GM23338 (cell line): ENCODE data around the gene DNAJC1.

Experiments used
- CREB1 ChIP-seq: fragments of 250-450 bp; sonication (Bioruptor Pico); IDR thresholded peaks from 2 replicates; pipeline ENCODE4 v1.5.0; 2020; ENCODE audit warnings: low read depth, mild to moderate bottlenecking, moderate library complexity
- CTCF ChIP-seq, 2 experiments: fragments of 200-600 bp in 1 of 2; sonication (generic) in 1 of 2; conservative IDR thresholded peaks; 2 replicates each; pipeline versions ENCODE4 v1.5.1 to v1.6.1; 2016 to 2017; ENCODE audit warnings: antibody characterized with exemption in 2 of 2, low read depth in 2 of 2, mild to moderate bottlenecking in 2 of 2, moderate library complexity in 1 of 2
- ETS1 ChIP-seq: IDR thresholded peaks from 2 replicates; pipeline ENCODE4 v1.6.1; 2016; ENCODE audit warnings: antibody characterized with exemption
- EZH2 ChIP-seq: fragments of 200-600 bp; sonication (generic); IDR thresholded peaks from one replicate; pipeline ENCODE4 v1.8.0; 2017; ENCODE audit warnings: antibody characterized with exemption, mild to moderate bottlenecking, low read depth; ENCODE audit not compliant: unreplicated experiment
- EZH2phosphoT487 ChIP-seq: fragments of 200-600 bp; sonication (generic); IDR thresholded peaks from one replicate; pipeline ENCODE4 v1.8.1; 2018; ENCODE audit warnings: antibody characterized with exemption; ENCODE audit not compliant: unreplicated experiment
- JUNB ChIP-seq: IDR thresholded peaks from one replicate; pipeline ENCODE4 v1.6.1; 2016; ENCODE audit warnings: antibody characterized with exemption; ENCODE audit not compliant: unreplicated experiment
- POLR2AphosphoS5 ChIP-seq: IDR thresholded peaks from 2 replicates; pipeline ENCODE4 v1.6.1; 2016; ENCODE audit warnings: antibody characterized with exemption, low read depth
- REST ChIP-seq: IDR thresholded peaks from one replicate; pipeline ENCODE4 v1.6.1; 2018; ENCODE audit warnings: antibody characterized with exemption; ENCODE audit not compliant: unreplicated experiment
- STAT1 ChIP-seq: IDR thresholded peaks from one replicate; pipeline ENCODE4 v1.6.1; 2016; ENCODE audit warnings: antibody characterized with exemption; ENCODE audit not compliant: unreplicated experiment

- TF ChIP-seq POLR2AphosphoS5, result no peak
- TF ChIP-seq CTCF (conservative IDR thresholded peaks at IDR 0.05; ENCODE audit: low read depth in 2 of 2), result no peak
- no peak for TF ChIP-seq EZH2
- TF ChIP-seq ETS1, result no peak
- TF ChIP-seq REST, result no peak
- no peak for TF ChIP-seq EZH2phosphoT487
- TF ChIP-seq STAT1, result no peak
- TF ChIP-seq CREB1, result no peak
- no peak for TF ChIP-seq JUNB
Measured at GRCh38 chr10:22003964-22004281, 393 bp upstream of the DNAJC1 start.
